ENCODE measurements around the gene SPAG16.

SPAG16 gene

DNA sequence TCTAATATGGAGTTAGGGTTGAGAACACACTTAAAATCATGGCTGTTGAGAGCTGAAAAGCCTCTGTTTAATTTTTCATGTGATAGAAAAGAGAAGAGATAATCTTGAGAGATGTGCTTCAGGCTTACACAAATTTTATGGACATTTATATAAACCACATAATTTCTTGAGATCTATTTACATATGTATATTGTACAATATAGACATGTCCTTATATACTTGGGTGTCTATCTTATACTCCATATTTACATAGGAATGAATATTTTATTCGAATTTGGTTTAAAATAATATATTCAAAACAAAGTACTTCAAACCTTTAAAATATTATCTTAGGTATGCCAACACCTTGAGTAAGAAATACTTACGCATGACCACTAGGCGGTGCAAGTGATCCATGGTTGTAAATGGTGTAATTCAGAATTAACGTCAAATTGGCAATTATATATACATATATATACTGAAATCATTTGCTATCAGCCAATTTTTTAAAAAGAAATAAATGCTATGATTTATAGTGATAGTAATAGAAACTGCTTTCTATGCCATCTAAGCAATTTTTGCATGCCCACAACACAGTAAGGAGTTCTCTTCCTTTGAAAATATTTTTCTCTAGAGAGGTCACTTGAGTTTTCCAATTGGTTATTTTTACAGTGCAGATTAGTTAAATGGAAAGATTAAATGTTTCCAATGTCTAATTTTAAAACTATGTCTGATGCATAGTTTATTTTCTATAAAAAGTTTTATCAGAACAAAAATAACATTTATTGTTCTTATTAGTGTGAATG is 37.6 kb upstream of the SPAG16 start:
- Histone ChIP-seq H3K9me3 (ENCODE audit: insufficient read depth, low read depth, low read length) (no peaks in the 10 kb centered on the region), H2AFZ (ENCODE audit: low read length) (no peak overlapping the region), H3K36me3 (ENCODE audit: insufficient read depth, low read length) (no peaks in the 10 kb centered on the region), H4K20me1 (ENCODE audit: insufficient read depth, low read length, poor library complexity, severe bottlenecking) (no peaks in the 10 kb centered on the region), H3K9me2 (replicated peaks; ENCODE audit: low read depth, low read length) (no peaks in the 10 kb centered on the region), H3K79me2 (ENCODE audit: insufficient read depth, low read length) (peaks cover 30% of the 10 kb centered on the region), H3K4me3 (ENCODE audit: low read length, poor library complexity, severe bottlenecking) (no peak overlapping the region), H3K4me2 (ENCODE audit: low read depth, low read length, poor library complexity, severe bottlenecking) (no peak overlapping the region), H3F3A (ENCODE audit: low read depth) (no peaks in the 10 kb centered on the region), H3K9ac (ENCODE audit: low read depth, low read length, poor library complexity, severe bottlenecking) (no peak overlapping the region), H3K4me1 (ENCODE audit: insufficient read depth, low read length, poor library complexity, severe bottlenecking) (peaks cover 30% of the 10 kb centered on the region), H3K27me3 (ENCODE audit: insufficient read depth, low read length, poor library complexity, severe bottlenecking) (no peaks in the 10 kb centered on the region)
- TF ChIP-seq EZH2phosphoT487 (IDR thresholded peaks at IDR 0.05; ENCODE audit: borderline replicate concordance) = no peak
- TF ChIP-seq, protein P1, sequence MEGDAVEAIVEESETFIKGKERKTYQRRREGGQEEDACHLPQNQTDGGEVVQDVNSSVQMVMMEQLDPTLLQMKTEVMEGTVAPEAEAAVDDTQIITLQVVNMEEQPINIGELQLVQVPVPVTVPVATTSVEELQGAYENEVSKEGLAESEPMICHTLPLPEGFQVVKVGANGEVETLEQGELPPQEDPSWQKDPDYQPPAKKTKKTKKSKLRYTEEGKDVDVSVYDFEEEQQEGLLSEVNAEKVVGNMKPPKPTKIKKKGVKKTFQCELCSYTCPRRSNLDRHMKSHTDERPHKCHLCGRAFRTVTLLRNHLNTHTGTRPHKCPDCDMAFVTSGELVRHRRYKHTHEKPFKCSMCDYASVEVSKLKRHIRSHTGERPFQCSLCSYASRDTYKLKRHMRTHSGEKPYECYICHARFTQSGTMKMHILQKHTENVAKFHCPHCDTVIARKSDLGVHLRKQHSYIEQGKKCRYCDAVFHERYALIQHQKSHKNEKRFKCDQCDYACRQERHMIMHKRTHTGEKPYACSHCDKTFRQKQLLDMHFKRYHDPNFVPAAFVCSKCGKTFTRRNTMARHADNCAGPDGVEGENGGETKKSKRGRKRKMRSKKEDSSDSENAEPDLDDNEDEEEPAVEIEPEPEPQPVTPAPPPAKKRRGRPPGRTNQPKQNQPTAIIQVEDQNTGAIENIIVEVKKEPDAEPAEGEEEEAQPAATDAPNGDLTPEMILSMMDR (conservative IDR thresholded peaks at IDR 0.05; ENCODE audit: low read length) = peak; percentile 83

DNA sequence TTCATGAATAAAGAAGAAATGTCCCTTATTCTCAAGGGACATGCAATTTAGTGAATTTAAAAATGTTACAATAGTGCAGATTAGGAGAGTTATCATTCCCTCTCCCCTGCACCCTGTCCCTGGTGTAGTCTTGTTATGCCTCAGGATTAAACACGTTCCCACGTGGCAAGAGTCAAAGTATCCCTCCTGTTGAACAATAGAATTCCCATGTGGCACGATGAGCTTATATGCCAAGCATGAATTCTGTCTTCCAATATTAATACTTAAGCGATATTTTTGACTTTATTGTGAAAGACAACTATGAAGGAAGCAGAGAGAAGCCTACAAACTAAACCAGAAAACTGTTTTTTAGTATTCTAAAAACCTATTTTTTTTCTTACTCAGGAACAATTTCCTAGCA is 36.7 kb upstream of the SPAG16 start:
- Histone ChIP-seq H3K9me2 (replicated peaks; ENCODE audit: low read depth, low read length) (no peaks in the 10 kb centered on the region), H3K27me3 (ENCODE audit: insufficient read depth, low read length, poor library complexity, severe bottlenecking) (no peaks in the 10 kb centered on the region), H3F3A (ENCODE audit: low read depth) (no peaks in the 10 kb centered on the region), H4K20me1 (ENCODE audit: insufficient read depth, low read length, poor library complexity, severe bottlenecking) (no peaks in the 10 kb centered on the region), H3K79me2 (ENCODE audit: insufficient read depth, low read length) (peaks cover 21% of the 10 kb centered on the region), H3K9me3 (ENCODE audit: insufficient read depth, low read depth, low read length) (no peaks in the 10 kb centered on the region), H3K4me3 (ENCODE audit: low read length, poor library complexity, severe bottlenecking) (no peak overlapping the region), H2AFZ (ENCODE audit: low read length) (no peak overlapping the region), H3K9ac (ENCODE audit: low read depth, low read length, poor library complexity, severe bottlenecking) (no peak overlapping the region), H3K4me2 (ENCODE audit: low read depth, low read length, poor library complexity, severe bottlenecking) (no peak overlapping the region), H3K36me3 (ENCODE audit: insufficient read depth, low read length) (no peaks in the 10 kb centered on the region), H3K4me1 (ENCODE audit: insufficient read depth, low read length, poor library complexity, severe bottlenecking) (peaks cover 21% of the 10 kb centered on the region)
- no peak for TF ChIP-seq EZH2phosphoT487 (IDR thresholded peaks at IDR 0.05; ENCODE audit: borderline replicate concordance)
- TF ChIP-seq, protein P1 (conservative IDR thresholded peaks at IDR 0.05; ENCODE audit: low read length) = no peak

DNA sequence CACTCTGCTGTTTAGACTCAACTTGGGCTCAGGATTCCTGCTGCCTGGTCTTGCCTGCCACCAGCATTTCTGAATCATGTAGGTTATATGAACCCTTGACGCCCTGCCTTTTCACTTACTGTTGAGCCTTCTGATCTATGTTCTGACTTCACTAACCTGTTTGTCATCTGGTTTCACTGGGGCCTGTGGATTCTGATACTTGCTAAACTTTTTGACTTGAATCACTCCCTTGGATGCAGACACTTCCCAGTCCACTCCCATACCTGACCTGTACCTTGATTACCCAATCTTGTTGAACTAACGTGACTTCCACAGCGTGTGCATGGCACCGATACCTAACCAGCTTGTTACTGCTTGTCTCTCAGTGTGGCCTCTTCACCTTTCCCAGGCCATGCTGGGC is 35.6 kb upstream of the SPAG16 start:
- Histone ChIP-seq H2AFZ (ENCODE audit: low read length) (no peak overlapping the region), H3K9ac (ENCODE audit: low read depth, low read length, poor library complexity, severe bottlenecking) (no peak overlapping the region), H3K9me2 (replicated peaks; ENCODE audit: low read depth, low read length) (no peaks in the 10 kb centered on the region), H3K79me2 (ENCODE audit: insufficient read depth, low read length) (peaks cover 12% of the 10 kb centered on the region; the same call in 1 of the 2 replicates), H3F3A (ENCODE audit: low read depth) (no peaks in the 10 kb centered on the region), H3K27me3 (ENCODE audit: insufficient read depth, low read length, poor library complexity, severe bottlenecking) (no peaks in the 10 kb centered on the region), H4K20me1 (ENCODE audit: insufficient read depth, low read length, poor library complexity, severe bottlenecking) (no peaks in the 10 kb centered on the region), H3K4me2 (ENCODE audit: low read depth, low read length, poor library complexity, severe bottlenecking) (no peak overlapping the region), H3K4me3 (ENCODE audit: low read length, poor library complexity, severe bottlenecking) (no peak overlapping the region), H3K4me1 (ENCODE audit: insufficient read depth, low read length, poor library complexity, severe bottlenecking) (peaks cover 11% of the 10 kb centered on the region), H3K9me3 (ENCODE audit: insufficient read depth, low read depth, low read length) (no peaks in the 10 kb centered on the region), H3K36me3 (ENCODE audit: insufficient read depth, low read length) (no peaks in the 10 kb centered on the region)
- no peak for TF ChIP-seq EZH2phosphoT487 (IDR thresholded peaks at IDR 0.05; ENCODE audit: borderline replicate concordance)
- TF ChIP-seq, protein P1 (conservative IDR thresholded peaks at IDR 0.05; ENCODE audit: low read length) = no peak
